Measurements from ENCODE around the gene NCLN.
"Not testable (repeated sequence)": the region's sequence is repeated elsewhere in the genome, so short reads cannot be mapped to it uniquely, and the experiment has no call there.

NCLN gene

DNA sequence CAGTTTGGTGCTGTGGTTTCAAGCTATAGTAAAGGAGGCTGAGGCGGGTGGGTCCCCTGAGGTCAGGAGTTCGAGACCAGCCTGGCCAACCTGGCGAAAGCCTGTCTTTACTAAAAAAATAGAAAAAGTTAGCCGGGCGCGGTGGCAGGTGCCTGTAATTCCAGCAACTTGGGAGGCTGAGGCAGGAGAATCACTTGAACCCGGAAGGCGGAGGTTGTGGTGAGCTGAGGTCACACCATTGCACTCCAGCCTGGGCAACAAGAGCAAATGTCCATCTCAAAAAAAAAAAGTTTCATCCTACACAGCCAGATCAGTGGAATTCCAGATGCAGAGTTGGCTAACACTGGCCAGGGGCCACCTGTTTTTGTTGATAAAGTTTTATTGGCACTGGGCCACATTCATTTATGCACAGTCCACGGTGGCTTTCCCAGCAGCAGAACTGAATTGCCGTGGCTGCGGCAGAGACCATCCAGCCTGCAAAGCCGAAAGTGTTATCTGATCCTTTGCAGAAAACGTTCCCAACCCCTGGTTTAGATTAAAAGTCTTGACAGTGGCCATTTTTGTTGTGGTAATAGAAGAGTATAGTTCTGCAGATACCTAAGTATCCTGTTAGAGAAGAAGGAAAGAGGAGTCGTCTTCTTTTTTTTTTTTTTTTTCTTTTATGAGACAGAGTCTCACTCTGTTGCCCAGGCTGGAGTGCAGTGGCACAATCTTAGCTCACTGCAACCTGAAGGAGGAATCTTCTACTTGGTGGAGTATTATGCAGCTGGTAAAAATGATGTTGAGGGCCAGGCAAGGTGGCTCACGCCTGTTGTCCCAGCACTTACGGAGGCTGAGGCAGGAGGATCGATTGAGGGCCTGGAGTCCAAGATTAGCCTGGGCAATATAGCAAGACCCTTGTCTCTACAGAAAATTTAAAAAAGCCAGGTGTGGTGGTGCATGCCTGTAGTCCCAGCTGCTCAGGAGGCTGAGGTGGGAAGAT, 8.7 kb downstream of the NCLN start:
- DNase-seq (ENCODE audit: insufficient read length, low spot score): no peak
- TF ChIP-seq POLR2AphosphoS5 (IDR thresholded peaks at IDR 0.05; ENCODE audit: low read depth, low read length) (no peak), POLR2A (IDR thresholded peaks at IDR 0.05; ENCODE audit: low read depth, low read length) (no peak), PAX5 (IDR thresholded peaks at IDR 0.05; ENCODE audit: insufficient read depth, low read length, severe bottlenecking) (no peak), TAF1 (IDR thresholded peaks at IDR 0.05; ENCODE audit: low read depth, low read length) (no peak), POU2F2 (IDR thresholded peaks at IDR 0.05; ENCODE audit: low read depth, low read length) (no peak), SPI1 (IDR thresholded peaks at IDR 0.05; ENCODE audit: low read depth, low read length) (no peak)

DNA sequence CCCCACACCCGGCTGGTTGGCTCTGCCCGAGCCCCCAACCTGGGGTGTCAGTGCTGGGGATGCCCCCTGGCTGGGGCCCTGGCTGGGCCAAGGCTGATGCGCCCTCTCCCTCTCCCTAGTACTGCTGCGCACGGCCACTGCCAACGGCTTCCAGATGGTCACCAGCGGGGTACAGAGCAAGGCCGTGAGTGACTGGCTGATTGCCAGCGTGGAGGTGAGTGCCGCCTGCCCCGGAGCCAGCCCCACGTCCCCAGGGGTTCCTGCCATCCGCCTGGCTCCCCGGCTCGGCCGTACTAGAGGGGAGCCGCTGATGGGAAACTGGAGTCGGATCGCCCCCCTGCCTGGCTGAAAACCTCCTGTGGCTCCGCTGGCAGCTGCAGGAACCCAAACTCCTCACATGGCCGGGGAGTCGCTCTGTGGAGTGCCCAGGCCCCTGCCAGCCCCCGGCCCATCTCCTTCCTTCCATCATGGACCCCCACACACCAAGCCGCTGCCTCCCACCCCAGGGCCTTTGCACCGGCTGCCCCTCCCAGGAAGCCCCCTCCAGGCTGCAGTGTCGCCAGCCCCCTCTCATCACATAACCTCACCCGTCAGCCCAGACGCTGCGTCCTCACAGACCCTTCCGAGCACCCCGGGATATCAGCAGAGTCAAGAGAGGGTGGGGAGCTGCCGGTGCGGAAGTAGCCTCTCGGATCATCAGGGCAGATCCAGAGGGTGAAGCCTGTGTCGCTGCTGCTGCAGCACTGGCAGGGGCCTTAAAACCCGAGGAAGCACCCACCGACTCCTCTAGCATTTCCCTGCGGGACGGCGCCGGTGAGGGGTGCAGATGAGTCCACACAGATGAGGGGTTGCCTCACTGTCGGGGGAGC, 10.6 kb downstream of the NCLN start:
- TF ChIP-seq POLR2AphosphoS5 (IDR thresholded peaks at IDR 0.05; ENCODE audit: low read depth, low read length): no peak
- no peak for TF ChIP-seq POLR2A (IDR thresholded peaks at IDR 0.05; ENCODE audit: low read depth, low read length)
- TF ChIP-seq POU2F2 (IDR thresholded peaks at IDR 0.05; ENCODE audit: low read depth, low read length): no peak
- TF ChIP-seq SPI1 (IDR thresholded peaks at IDR 0.05; ENCODE audit: low read depth, low read length): no peak
- no peak for TF ChIP-seq TAF1 (IDR thresholded peaks at IDR 0.05; ENCODE audit: low read depth, low read length)
- no peak for TF ChIP-seq PAX5 (IDR thresholded peaks at IDR 0.05; ENCODE audit: insufficient read depth, low read length, severe bottlenecking)
- DNase-seq (ENCODE audit: insufficient read length, low spot score) (no peak), FAIRE-seq (no peak)

More for the DNA sequence above, 8.7 kb downstream of the NCLN start:
- no peak for FAIRE-seq

DNA sequence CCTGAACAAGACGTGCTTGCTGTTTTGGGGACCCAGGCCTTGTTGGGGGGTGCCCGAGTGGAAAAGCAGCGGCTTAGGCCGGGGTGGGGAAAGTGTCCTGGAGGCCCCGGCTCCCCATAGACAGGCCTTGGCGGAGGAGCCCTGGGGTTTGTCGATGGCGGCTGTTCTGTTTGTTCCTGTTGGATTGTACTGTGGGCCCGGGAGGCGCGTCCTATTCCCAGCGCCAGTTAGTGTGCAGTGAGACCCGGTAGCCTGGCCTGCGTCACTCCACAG, 11.1 kb downstream of the NCLN start:
- no peak for DNase-seq (ENCODE audit: insufficient read length, low spot score)
- FAIRE-seq: no peak
- TF ChIP-seq TAF1 (IDR thresholded peaks at IDR 0.05; ENCODE audit: low read depth, low read length): no peak
- no peak for TF ChIP-seq POU2F2 (IDR thresholded peaks at IDR 0.05; ENCODE audit: low read depth, low read length)
- no peak for TF ChIP-seq SPI1 (IDR thresholded peaks at IDR 0.05; ENCODE audit: low read depth, low read length)
- TF ChIP-seq POLR2AphosphoS5 (IDR thresholded peaks at IDR 0.05; ENCODE audit: low read depth, low read length): no peak
- no peak for TF ChIP-seq POLR2A (IDR thresholded peaks at IDR 0.05; ENCODE audit: low read depth, low read length)
- no peak for TF ChIP-seq PAX5 (IDR thresholded peaks at IDR 0.05; ENCODE audit: insufficient read depth, low read length, severe bottlenecking)

DNA sequence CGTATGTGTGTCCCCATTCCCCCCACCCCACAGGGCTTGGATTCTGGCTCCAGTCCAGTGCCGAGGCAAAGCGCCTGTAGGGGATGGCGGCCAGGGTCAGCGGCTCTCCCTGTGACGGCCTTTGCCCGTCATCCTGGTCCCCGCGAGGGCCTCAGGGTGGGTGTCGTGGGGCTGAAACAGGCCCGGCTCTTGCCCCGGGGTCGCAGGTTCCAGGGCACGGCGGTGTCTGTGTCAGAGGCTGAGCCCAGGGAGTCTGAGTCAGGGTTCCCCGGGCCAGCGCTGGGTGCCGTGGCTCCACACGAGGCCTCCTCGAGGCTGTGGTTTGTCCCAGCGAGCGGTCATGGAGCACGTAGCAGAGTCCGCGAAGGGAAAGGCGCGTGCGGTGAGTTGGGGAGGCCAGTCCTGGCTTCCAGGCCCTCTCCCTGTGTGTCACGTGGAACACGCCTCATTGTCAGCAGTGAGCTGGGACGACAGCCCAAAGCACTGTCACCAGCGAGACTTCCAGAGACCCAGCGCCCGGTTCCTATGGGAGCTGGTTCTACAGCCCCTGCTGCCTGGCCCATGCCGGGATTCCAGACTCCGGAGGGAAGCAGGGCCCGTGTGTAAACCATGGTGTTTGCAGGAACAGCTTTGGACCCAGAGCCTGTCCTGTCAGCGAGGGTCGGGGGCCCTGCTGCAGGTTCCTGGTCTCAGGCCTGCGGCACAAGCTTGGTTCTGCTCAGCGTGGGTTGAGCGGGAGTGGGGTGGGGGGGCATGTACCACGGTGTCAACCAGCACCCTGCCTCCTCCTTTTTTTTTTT, 13.4 kb downstream of the NCLN start:
- DNase-seq (ENCODE audit: insufficient read length, low spot score): no peak
- FAIRE-seq: no peak
- no peak for TF ChIP-seq POU2F2 (IDR thresholded peaks at IDR 0.05; ENCODE audit: low read depth, low read length)
- TF ChIP-seq POLR2A (IDR thresholded peaks at IDR 0.05; ENCODE audit: low read depth, low read length): no peak
- no peak for TF ChIP-seq TAF1 (IDR thresholded peaks at IDR 0.05; ENCODE audit: low read depth, low read length)
- no peak for TF ChIP-seq POLR2AphosphoS5 (IDR thresholded peaks at IDR 0.05; ENCODE audit: low read depth, low read length)
- no peak for TF ChIP-seq PAX5 (IDR thresholded peaks at IDR 0.05; ENCODE audit: insufficient read depth, low read length, severe bottlenecking)
- no peak for TF ChIP-seq SPI1 (IDR thresholded peaks at IDR 0.05; ENCODE audit: low read depth, low read length)

DNA sequence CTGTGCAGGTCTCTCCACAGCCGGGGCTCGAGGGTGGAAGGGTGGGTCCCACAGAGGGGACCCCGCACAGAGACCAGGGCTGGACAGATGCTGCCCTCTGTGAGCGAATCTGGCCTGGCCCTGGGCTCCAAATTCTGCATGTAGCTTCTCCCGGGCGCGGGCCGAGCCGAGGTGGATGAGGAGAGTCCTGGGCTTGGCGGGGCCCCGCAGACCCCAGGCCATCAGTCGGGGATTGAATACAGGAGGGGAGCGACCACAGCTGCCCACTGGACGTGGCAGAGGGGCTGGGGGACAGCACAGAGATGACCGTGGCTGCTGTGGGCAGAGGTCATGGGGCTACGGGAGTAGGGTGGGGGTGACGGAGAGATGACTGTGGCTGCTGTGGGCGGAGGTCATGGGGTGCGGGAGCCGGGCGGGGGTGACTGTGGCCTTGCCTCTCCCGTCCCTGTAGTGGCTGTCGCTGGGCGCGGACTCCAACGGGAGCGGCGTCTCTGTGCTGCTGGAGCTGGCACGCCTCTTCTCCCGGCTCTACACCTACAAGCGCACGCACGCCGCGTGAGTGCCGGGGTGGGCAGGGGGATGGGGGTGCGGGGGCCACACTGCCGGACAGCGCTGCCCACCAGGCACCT, 15.5 kb downstream of the NCLN start:
- no peak for DNase-seq (ENCODE audit: insufficient read length, low spot score)
- no peak for FAIRE-seq
- TF ChIP-seq SPI1 (IDR thresholded peaks at IDR 0.05; ENCODE audit: low read depth, low read length): no peak
- TF ChIP-seq TAF1 (IDR thresholded peaks at IDR 0.05; ENCODE audit: low read depth, low read length): no peak
- TF ChIP-seq POLR2AphosphoS5 (IDR thresholded peaks at IDR 0.05; ENCODE audit: low read depth, low read length): no peak
- TF ChIP-seq POU2F2 (IDR thresholded peaks at IDR 0.05; ENCODE audit: low read depth, low read length): no peak
- no peak for TF ChIP-seq PAX5 (IDR thresholded peaks at IDR 0.05; ENCODE audit: insufficient read depth, low read length, severe bottlenecking)
- no peak for TF ChIP-seq POLR2A (IDR thresholded peaks at IDR 0.05; ENCODE audit: low read depth, low read length)

DNA sequence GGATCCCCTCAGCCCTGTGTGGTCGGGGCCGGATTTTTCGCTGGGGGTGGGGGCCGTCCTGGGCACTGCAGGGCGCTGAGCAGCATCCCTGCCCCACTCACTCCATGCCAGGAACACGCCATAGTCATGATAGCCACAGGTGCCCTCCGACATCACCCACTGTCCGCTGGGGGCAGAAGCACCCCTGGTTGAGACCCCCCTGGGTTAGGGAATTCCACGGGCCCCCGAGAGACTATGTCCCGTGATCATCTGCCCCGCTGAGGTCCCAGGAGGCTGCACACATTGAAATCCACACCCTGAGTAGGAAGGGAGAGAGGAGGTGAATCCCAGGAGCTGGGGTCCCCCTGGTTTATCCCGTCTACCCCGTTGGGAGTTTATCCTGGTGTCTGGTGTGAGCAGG, 16.2 kb downstream of the NCLN start:
- no peak for TF ChIP-seq POLR2AphosphoS5 (IDR thresholded peaks at IDR 0.05; ENCODE audit: low read depth, low read length)
- TF ChIP-seq POU2F2 (IDR thresholded peaks at IDR 0.05; ENCODE audit: low read depth, low read length): no peak
- no peak for TF ChIP-seq SPI1 (IDR thresholded peaks at IDR 0.05; ENCODE audit: low read depth, low read length)
- TF ChIP-seq TAF1 (IDR thresholded peaks at IDR 0.05; ENCODE audit: low read depth, low read length): no peak
- no peak for TF ChIP-seq POLR2A (IDR thresholded peaks at IDR 0.05; ENCODE audit: low read depth, low read length)
- no peak for TF ChIP-seq PAX5 (IDR thresholded peaks at IDR 0.05; ENCODE audit: insufficient read depth, low read length, severe bottlenecking)
- FAIRE-seq: no peak

DNA sequence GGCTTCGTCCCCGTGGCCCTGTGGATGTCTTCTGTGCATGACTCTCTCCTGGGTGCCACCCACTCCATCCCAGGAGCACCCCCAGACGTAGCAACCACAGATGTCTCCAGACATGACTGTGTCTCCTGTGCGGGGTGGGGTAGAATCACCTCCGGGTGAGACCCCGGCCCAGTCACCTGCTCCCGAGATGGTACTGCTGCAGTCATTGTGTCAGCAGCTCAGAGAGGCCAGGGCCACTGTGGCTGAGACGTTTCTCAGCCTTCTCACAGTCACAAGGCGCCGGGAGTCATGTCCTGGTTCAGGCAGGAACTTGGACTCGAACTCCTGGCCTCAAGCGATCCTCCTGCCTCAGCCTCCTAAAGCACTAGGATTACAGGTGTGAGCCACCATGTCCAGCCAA, 16.6 kb downstream of the NCLN start:
- no peak for DNase-seq (ENCODE audit: insufficient read length, low spot score)
- TF ChIP-seq POLR2A (IDR thresholded peaks at IDR 0.05; ENCODE audit: low read depth, low read length): no peak
- TF ChIP-seq PAX5 (IDR thresholded peaks at IDR 0.05; ENCODE audit: insufficient read depth, low read length, severe bottlenecking): no peak
- TF ChIP-seq TAF1 (IDR thresholded peaks at IDR 0.05; ENCODE audit: low read depth, low read length): no peak
- no peak for TF ChIP-seq SPI1 (IDR thresholded peaks at IDR 0.05; ENCODE audit: low read depth, low read length)
- TF ChIP-seq POLR2AphosphoS5 (IDR thresholded peaks at IDR 0.05; ENCODE audit: low read depth, low read length): no peak
- TF ChIP-seq POU2F2 (IDR thresholded peaks at IDR 0.05; ENCODE audit: low read depth, low read length): no peak
- FAIRE-seq: no peak

More for the DNA sequence above, 16.2 kb downstream of the NCLN start:
- no peak for DNase-seq (ENCODE audit: insufficient read length, low spot score)

DNA sequence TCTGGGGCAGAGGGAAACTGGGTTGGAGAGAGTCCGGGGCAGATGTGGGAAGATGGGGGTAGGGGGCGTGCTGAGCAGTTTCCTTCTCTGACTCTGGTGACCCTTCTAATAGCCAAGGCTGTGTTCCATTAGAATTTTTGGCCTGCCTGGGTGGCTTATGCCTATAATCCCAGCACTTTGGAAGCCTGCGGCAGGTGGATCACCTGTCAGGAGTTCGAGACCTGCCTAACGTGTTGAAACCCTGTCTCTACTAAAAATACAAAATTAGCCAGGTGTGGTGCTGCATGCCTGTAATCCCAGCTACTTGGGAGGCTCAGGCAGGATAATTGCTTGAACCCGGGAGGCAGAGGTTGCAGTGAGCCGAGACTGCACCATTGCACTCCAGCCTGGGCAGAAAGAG, 17.2 kb downstream of the NCLN start:
- not testable (repeated sequence) for DNase-seq (ENCODE audit: insufficient read length, low spot score); FAIRE-seq
